NCI-H187 (cell line): ENCODE results near the gene MMP20.

Experiments
- DNase-seq, 2 experiments: peaks; one replicate each; lab custom pipeline; 2025; lab: John Stamatoyannopoulos, UW

The MMP20 gene

DNA sequence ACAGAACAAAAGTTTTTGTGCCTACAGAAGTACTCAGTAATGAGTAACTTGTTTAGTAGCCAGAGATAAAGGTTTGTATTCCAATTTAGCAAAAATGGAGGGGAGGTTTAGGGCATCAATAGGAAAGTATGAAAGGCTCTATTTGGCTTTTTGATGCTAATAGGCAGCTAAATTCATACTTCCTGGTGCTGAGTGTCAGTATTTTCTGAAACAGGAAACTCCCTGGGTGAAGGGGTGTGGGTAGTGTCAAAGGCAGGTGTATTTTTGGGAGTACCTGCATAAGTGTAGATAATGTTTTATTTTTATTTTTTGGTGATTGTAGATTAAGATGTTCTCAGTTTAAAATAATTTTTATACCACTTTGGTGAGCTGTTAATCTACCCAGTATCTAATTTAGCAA, 65.3 kb downstream of the MMP20 start:
- DNase-seq: no peak

- no peak for DNase-seq
These were observed 70.0 kb downstream of the MMP20 start for GRCh38 chr11:102555091-102555490.

GRCh38 chr11:102553835-102554282, 71.3 kb downstream of the MMP20 start:
- no peak for DNase-seq

- DNase-seq: no peak
These were observed 72.5 kb downstream of the MMP20 start for GRCh38 chr11:102552447-102553194.

DNA sequence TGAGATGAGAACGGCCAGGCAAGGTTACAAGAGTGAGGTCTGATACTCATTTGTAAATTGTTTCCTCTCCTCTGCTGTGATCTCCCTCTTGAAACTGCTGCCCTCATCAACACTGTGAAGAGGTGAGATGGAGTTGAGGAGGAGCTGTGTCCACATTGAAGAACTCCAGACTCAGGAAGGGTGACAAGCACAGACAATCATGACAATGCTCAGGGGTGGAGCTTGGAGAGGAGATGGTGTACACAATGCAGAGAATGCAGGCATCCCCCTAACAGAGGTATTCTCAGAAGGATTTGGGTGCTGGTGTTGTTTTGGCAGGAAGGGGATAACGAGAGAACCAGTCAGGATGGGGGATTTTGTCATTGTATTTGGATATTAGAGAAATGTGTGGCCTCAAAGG, 73.1 kb downstream of the MMP20 start:
- DNase-seq: no peak

- no peak for DNase-seq
These were observed 73.9 kb downstream of the MMP20 start for GRCh38 chr11:102551169-102551781.

GRCh38 chr11:102546923-102547471, 78.1 kb downstream of the MMP20 start:
- no peak for DNase-seq

DNA sequence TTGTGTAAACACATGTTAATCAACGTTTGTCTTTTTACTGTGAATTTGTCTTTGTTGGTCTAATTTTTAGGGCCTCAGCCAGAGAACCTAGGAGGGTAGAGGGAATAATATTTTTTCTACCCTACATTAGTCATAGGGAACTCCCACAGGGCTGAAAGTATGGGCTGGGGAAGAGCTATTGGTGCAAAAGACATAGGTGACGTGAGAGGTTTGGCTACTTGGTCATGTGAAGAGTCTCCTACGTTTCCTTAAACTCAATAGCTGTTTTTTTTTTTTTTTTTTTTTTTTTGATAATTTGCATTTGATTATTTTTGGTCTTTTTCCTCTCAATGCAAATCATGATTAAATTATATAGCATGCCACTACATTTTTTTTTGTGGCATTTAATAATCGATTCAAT, 78.7 kb downstream of the MMP20 start:
- DNase-seq: no peak

GRCh38 chr11:102545701-102546100, 79.4 kb downstream of the MMP20 start:
- no peak for DNase-seq

DNA sequence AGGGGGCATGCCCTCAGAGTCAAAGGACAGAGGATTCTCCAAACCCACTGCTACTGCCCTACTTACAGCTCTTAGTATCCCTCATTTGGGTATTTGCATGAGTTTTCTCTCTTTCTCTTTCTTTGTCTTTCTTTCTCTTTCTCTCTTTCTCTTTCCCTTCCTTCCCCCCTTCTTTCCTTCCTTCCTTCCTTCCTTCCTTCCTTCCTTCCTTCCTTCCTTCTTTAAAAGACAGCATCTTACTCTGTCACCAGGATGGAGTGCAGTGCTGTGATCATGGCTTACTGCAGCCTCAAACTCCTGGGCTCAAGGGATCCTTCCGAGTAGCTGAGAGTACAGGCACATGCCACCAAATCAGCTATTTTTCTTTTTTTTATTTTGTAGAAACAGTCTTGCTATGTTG, 80.5 kb downstream of the MMP20 start:
- no peak for DNase-seq

GRCh38 chr11:102539567-102539966, 85.6 kb downstream of the MMP20 start:
- no peak for DNase-seq

- DNase-seq: no peak
These were observed 86.2 kb downstream of the MMP20 start for GRCh38 chr11:102538932-102539331.

- no peak for DNase-seq
These were observed 90.8 kb downstream of the MMP20 start for GRCh38 chr11:102534261-102534872.

GRCh38 chr11:102530558-102530957, 94.6 kb downstream of the MMP20 start, which contains the start of gene MMP7:
Gene MMP7, minus strand, starts transcription at chr11:102530747. Its CDS starts 47 bp downstream, at chr11:102530700.
- DNase-seq: no peak

GRCh38 chr11:102528618-102529017, 96.5 kb downstream of the MMP20 start:
- no peak for DNase-seq

GRCh38 chr11:102527684-102528083, 97.4 kb downstream of the MMP20 start:
- DNase-seq: no peak

DNA sequence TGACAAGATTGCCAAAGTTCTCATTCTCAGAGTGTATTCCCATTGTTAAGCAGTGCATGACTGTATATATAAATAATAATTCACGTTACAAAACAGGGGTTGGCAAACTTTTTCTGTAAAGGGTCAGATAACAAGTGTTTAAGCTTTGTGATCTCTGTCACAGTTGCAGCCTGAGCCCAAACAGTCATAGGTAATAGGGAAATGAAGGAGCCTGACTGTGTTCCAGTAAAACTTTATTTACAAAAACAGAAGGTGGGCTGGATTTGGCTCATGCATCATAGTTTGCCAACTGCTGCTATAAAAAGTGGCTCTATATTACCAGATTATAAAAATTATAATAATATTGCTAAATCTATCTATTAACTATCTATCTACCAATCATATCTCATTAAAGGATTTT, 98.1 kb downstream of the MMP20 start:
- no peak for DNase-seq
